ENCODE data around the gene SRCIN1.

- TF ChIP-seq CTCF (IDR thresholded peaks at IDR 0.05) (no peak), POLR2A (IDR thresholded peaks at IDR 0.05) (no peak), POLR2AphosphoS5 (IDR thresholded peaks at IDR 0.05) (no peak)
These were observed 32.2 kb upstream of the SRCIN1 start for GRCh38 chr17:38637951-38638350.
